HCT116 (cell line): ENCODE data around the gene SLC39A10. TPM values are rescaled to one million over a fixed set of nuclear protein-coding genes. Genes with fewer than 3 reads are reported as not detected.
"Not testable (repeated sequence)": the region's sequence is repeated elsewhere in the genome, so short reads cannot be mapped to it uniquely, and the experiment has no call there.

Source experiments
- ATAC-seq: fragments of 200-7000 bp; cut with Tn5 transposase; 2 replicates; pipeline ENCODE4 v1.9.1; 2020; ENCODE audit warnings: mild to moderate bottlenecking, moderate library complexity
- BruUV-seq: library from RNA; stranded (reverse); fragments of 400-500 nt; replicated peaks from 2 replicates; lab custom pipeline; 2021; lab: Mats Ljungman, UMichigan
- CTCF ChIA-PET: fragments of 300-600 bp; sonication (Branson Sonifier 250); formaldehyde crosslinking; loops from one replicate; lab custom pipeline; 2021; ENCODE audit warnings: antibody characterized with exemption; lab: Charles Lee
- POLR2A ChIA-PET: fragments of 300-600, 350-600 bp; sonication (Branson Sonifier 250); formaldehyde crosslinking; loops from one replicate; lab custom pipeline; 2021; ENCODE audit warnings: antibody characterized with exemption; lab: Charles Lee
- RAD21 ChIA-PET, 2 experiments: fragments of 300-600 bp; sonication (Branson Sonifier 250); formaldehyde crosslinking; loops; one replicate each; lab custom pipeline; 2023; ENCODE audit warnings: low total read pairs in 2 of 2; ENCODE audit not compliant: uncharacterized antibody in 2 of 2, unreplicated experiment in 2 of 2, low non-redundant PET in 1 of 2; lab: Charles Lee
- DNase-seq: peaks from one replicate; pipeline ENCODE4 v3.0.0-alpha.2; 2010; ENCODE audit warnings: low read depth, low spot score
- H2AFZ ChIP-seq: fragments of 200-600 bp; shearing (Covaris generic), sonication (generic); 2 replicates; pipeline ENCODE4 v1.6.1; 2017; ENCODE audit warnings: low read depth, mixed run types, mixed read lengths, antibody characterized with exemption, low read length; ENCODE audit not compliant: poor library complexity, severe bottlenecking
- H3K27ac ChIP-seq: 2 replicates; pipeline ENCODE4 v1.5.1; 2012; ENCODE audit warnings: low read depth, low read length
- H3K27me3 ChIP-seq: fragments of 200-600 bp; sonication (generic); 2 replicates; pipeline ENCODE4 v1.6.1; 2016; ENCODE audit warnings: mixed run types, low read length, mixed read lengths; ENCODE audit not compliant: insufficient read depth
- H3K36me3 ChIP-seq, 2 experiments: fragments of 200-500 bp in 1 of 2; fragments of 200-600 bp in 1 of 2; sonication (Bioruptor generic) in 1 of 2; sonication (generic) in 1 of 2; 2 replicates each; pipeline versions ENCODE4 v1.5.1 to v1.6.1; 2014 to 2016; ENCODE audit warnings: low read length in 2 of 2, inconsistent platforms in 1 of 2, mixed read lengths in 1 of 2, mixed run types in 1 of 2; ENCODE audit not compliant: insufficient read depth in 2 of 2, control insufficient read depth in 1 of 2
- H3K4me1 ChIP-seq, 2 experiments: fragments of 200-600 bp in 1 of 2; sonication (generic) in 1 of 2; 2 replicates each; pipeline versions ENCODE4 v1.5.1 to v1.6.1; 2012 to 2017; ENCODE audit warnings: low read length in 2 of 2, inconsistent platforms in 1 of 2, mild to moderate bottlenecking in 1 of 2, mixed read lengths in 1 of 2, mixed run types in 1 of 2, moderate library complexity in 1 of 2; ENCODE audit not compliant: insufficient read depth in 2 of 2, control insufficient read depth in 1 of 2
- H3K4me2 ChIP-seq: fragments of 200-600 bp; sonication (generic); 2 replicates; pipeline ENCODE4 v1.6.1; 2017; ENCODE audit warnings: mixed run types, low read length, mixed read lengths
- H3K4me3 ChIP-seq, 2 experiments: fragments of 200-600 bp in 1 of 2; sonication (generic) in 1 of 2; replicated peaks in 1 of 2; 2 replicates each; pipeline ENCODE4 v1.5.1; 2011 to 2016; ENCODE audit warnings: low read length in 2 of 2, control low read depth in 1 of 2, low read depth in 1 of 2, mild to moderate bottlenecking in 1 of 2, mixed read lengths in 1 of 2, mixed run types in 1 of 2
- H3K79me2 ChIP-seq: fragments of 200-600 bp; sonication (generic); 2 replicates; pipeline ENCODE4 v1.6.1; 2017; ENCODE audit warnings: mild to moderate bottlenecking, mixed run types, low read length, moderate library complexity, mixed read lengths; ENCODE audit not compliant: insufficient read depth
- H3K9ac ChIP-seq: fragments of 200-600 bp; sonication (generic); 2 replicates; pipeline ENCODE4 v1.6.1; 2016; ENCODE audit warnings: low read length, mixed read lengths
- H3K9me2 ChIP-seq: fragments of 200-600 bp; sonication (generic), shearing (Covaris generic); 2 replicates; pipeline ENCODE4 v1.6.1; 2017; ENCODE audit warnings: mixed run types, mild to moderate bottlenecking, moderate library complexity; ENCODE audit not compliant: insufficient read depth
- H3K9me3 ChIP-seq, 2 experiments: fragments of 200-500 bp in 1 of 2; fragments of 200-600 bp in 1 of 2; sonication (Bioruptor generic) in 1 of 2; sonication (generic) in 1 of 2; 2 replicates each; pipeline ENCODE4 v1.6.1; 2014 to 2017; ENCODE audit warnings: low read length in 2 of 2, mixed read lengths in 2 of 2, inconsistent platforms in 1 of 2, low read depth in 1 of 2, mild to moderate bottlenecking in 1 of 2, mixed run types in 1 of 2, moderate library complexity in 1 of 2; ENCODE audit not compliant: control insufficient read depth in 1 of 2, insufficient read depth in 1 of 2
- H4K20me1 ChIP-seq: fragments of 200-600 bp; sonication (generic), shearing (Covaris generic); 2 replicates; pipeline ENCODE4 v1.6.1; 2017; ENCODE audit warnings: mixed run types, mild to moderate bottlenecking, moderate library complexity; ENCODE audit not compliant: insufficient read depth
- ATF3 ChIP-seq: IDR thresholded peaks from 2 replicates; pipeline ENCODE4 v1.6.1; 2012
- FOSL1 ChIP-seq: IDR thresholded peaks from 2 replicates; pipeline ENCODE4 v1.6.1; 2012; ENCODE audit warnings: low read depth
- POLR2AphosphoS5 ChIP-seq: IDR thresholded peaks from 2 replicates; pipeline ENCODE4 v1.6.1; 2011; ENCODE audit warnings: mild to moderate bottlenecking, low read depth, low read length, moderate library complexity
- TCF7L2 ChIP-seq: IDR thresholded peaks from 2 replicates; pipeline ENCODE4 v1.7.0; 2011; ENCODE audit warnings: borderline replicate concordance, inconsistent platforms; ENCODE audit not compliant: insufficient read depth, insufficient read length; ENCODE audit errors: extremely low read depth
- ZBTB33 ChIP-seq: IDR thresholded peaks from 2 replicates; pipeline ENCODE4 v1.6.1; 2011; ENCODE audit warnings: mild to moderate bottlenecking, low read length, moderate library complexity; ENCODE audit not compliant: insufficient replicate concordance; ENCODE audit errors: extremely low read depth
- ZNF274 ChIP-seq: fragments of 200-500 bp; sonication (Bioruptor generic); IDR thresholded peaks from 2 replicates; pipeline ENCODE4 v1.6.1; 2014; ENCODE audit warnings: mild to moderate bottlenecking, low read depth, low read length, inconsistent platforms
- intact Hi-C: fragments of 100-400 bp; cut with micrococcal nuclease; formaldehyde crosslinking; loops from 2 replicates; pipeline ENCODE4 v1.10.0; 2022
- total RNA-seq: library from RNA; stranded (reverse); gene quantifications from one replicate; pipeline ENCODE4 v1.2.1, GENCODE V29; 2021; ENCODE audit not compliant: unreplicated experiment

Gene SLC39A10
- total RNA-seq, 1 experiment from 2014 or later = 59.0 TPM

GRCh38 chr2:195647302-195647701, 9.7 kb upstream of the SLC39A10 start (continued):
- no peak for TF ChIP-seq ZBTB33
- no peak for TF ChIP-seq TCF7L2
- no peak for TF ChIP-seq ATF3
- no peak for TF ChIP-seq ZNF274
- TF ChIP-seq POLR2AphosphoS5 = no peak
- TF ChIP-seq FOSL1 = no peak

- H4K20me1 ChIP-seq, POLR2A ChIA-PET, H3K9ac ChIP-seq, H3K4me3 ChIP-seq, ATAC-seq, H3K36me3 ChIP-seq, RAD21 ChIA-PET, H3K27me3 ChIP-seq, H3K9me2 ChIP-seq, H3K79me2 ChIP-seq, CTCF ChIA-PET, BruUV-seq, DNase-seq, H3K9me3 ChIP-seq, H2AFZ ChIP-seq, H3K4me1 ChIP-seq, H3K4me2 ChIP-seq, intact Hi-C loops, H3K27ac ChIP-seq: not testable (repeated sequence)
These were observed 8.7 kb upstream of the SLC39A10 start for GRCh38 chr2:195648370-195648769.
